ENCODE results near the gene KLHL10. TPM values are rescaled to one million over a fixed set of nuclear protein-coding genes. Genes with fewer than 3 reads are reported as not detected.

The KLHL10 gene
- total RNA-seq, 2 donors from 2014 or later, result 0.14 to 6.5 TPM

DNA sequence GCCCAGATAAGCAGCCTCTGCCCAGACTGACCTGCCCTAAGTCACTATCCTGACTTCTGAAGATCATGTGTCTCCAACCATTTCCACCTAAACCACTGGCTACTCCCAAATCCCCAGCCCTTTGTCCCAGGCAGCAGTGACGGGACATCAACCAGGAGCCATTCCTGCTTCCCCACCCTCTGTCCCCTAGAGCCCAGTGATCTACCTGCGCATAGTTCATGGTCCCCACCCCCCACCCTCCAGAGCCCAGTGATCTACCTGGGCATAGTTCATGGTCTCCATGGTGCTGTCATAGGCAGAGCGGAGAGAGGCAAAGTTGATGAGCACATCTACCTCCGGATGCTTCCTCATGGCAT is 54.4 kb downstream of the KLHL10 start:
- TF ChIP-seq POLR2AphosphoS5 (IDR thresholded peaks at IDR 0.05) (no peak), CTCF (IDR thresholded peaks at IDR 0.05) (no peak), POLR2A (IDR thresholded peaks at IDR 0.05) (no peak)
- intact Hi-C loops (cut with DNase I), result no loop called here
- Histone ChIP-seq H3K27ac (no peak overlapping the region), H3K4me1 (replicated peaks) (peaks cover 2% of the 10 kb centered on the region), H3K9me3 (no peaks in the 10 kb centered on the region), H3K36me3 (peaks cover 0 to 29% of the 10 kb centered on the region in 2 donors), H3K27me3 (replicated peaks; ENCODE audit: insufficient read depth) (no peaks in the 10 kb centered on the region), H3K4me3 (no peak overlapping the region)
- no peak for DNase-seq (ENCODE audit: low spot score)
- WGBS, result 94% methylated on average over 4 of the region's 4 CpGs

- no peak for TF ChIP-seq POLR2AphosphoS5 (IDR thresholded peaks at IDR 0.05)
- H3K4me1 ChIP-seq (replicated peaks), result peaks cover 2% of the 10 kb centered on the region
- H3K9me3 ChIP-seq, result no peaks in the 10 kb centered on the region
- DNase-seq (ENCODE audit: low spot score), result no peak
- H3K4me3 ChIP-seq, result no peak overlapping the region
- intact Hi-C loops (cut with DNase I), result no loop called here
- H3K36me3 ChIP-seq, result peaks cover 3 to 33% of the 10 kb centered on the region in 2 donors
- WGBS, result 89% methylated on average over 3 of the region's 3 CpGs
- H3K27me3 ChIP-seq (replicated peaks; ENCODE audit: insufficient read depth), result no peaks in the 10 kb centered on the region
- no peak overlapping the region for H3K27ac ChIP-seq
Measured at GRCh38 chr17:41893384-41893783, 55.8 kb downstream of the KLHL10 start.

DNA sequence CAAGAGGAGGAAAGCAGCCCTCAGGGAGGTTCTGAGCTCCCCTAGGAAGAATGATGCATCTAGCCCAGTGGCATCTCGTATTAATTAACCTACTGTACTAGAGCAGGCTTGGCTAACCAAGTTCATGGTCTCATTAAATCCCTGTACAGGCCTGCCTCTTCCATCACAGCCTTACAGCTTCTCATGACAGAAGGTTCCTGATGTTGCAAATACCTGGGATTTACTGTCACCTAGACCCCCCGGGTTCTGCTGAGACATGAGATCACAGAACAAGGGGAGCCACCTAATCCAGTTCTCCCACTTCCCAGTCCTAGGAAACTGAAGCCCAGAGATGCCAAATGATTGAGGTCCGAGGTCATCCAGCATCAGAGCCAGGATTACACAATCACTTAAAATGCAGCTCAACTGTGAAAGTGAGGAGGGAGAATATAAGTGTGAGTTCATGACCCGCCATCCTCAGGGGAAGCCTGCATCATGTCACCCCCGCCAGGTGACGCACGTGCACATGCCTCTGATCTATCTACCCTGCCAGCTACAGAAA is 57.2 kb downstream of the KLHL10 start:
- TF ChIP-seq POLR2AphosphoS5 (IDR thresholded peaks at IDR 0.05) (no peak), CTCF (IDR thresholded peaks at IDR 0.05) (no peak), POLR2A (IDR thresholded peaks at IDR 0.05) (no peak)
- Histone ChIP-seq H3K4me1 (replicated peaks) (peaks cover 2% of the 10 kb centered on the region), H3K36me3 (peaks cover 3 to 33% of the 10 kb centered on the region in 2 donors), H3K27ac (no peak overlapping the region), H3K4me3 (no peak overlapping the region), H3K9me3 (no peaks in the 10 kb centered on the region), H3K27me3 (replicated peaks; ENCODE audit: insufficient read depth) (no peaks in the 10 kb centered on the region)
- WGBS, result 48% methylated on average over 7 of the region's 7 CpGs
- DNase-seq (ENCODE audit: low spot score), result no peak
- intact Hi-C loops (cut with DNase I), result no loop called here

DNA sequence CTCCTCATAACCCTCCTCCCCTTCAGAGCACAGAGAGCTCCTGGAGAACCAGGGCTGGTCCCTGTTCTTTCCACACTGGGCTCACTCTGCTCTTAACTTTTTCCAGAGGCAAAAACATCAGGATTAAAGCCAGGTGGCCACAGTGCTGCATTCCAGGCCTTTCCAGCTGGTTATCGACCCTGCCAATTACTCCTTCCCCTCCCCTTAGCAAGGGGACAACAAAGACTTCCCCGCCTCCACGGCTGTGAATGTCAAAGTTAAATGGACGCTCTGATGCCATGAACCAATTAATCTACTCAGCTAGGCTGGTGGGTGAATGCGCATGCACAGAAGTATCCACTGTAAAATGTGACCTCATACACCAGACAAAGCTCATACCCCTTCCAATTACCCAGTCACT is 58.0 kb downstream of the KLHL10 start:
- intact Hi-C loops (cut with DNase I), result no loop called here
- WGBS, result 44% methylated on average over 5 of the region's 5 CpGs
- TF ChIP-seq POLR2A (IDR thresholded peaks at IDR 0.05) (no peak), POLR2AphosphoS5 (IDR thresholded peaks at IDR 0.05) (no peak), CTCF (IDR thresholded peaks at IDR 0.05) (no peak)
- Histone ChIP-seq H3K4me1 (replicated peaks) (peaks cover 2% of the 10 kb centered on the region), H3K9me3 (no peaks in the 10 kb centered on the region), H3K27ac (no peak overlapping the region), H3K27me3 (replicated peaks; ENCODE audit: insufficient read depth) (no peaks in the 10 kb centered on the region), H3K36me3 (peaks cover 3 to 33% of the 10 kb centered on the region in 2 donors), H3K4me3 (no peak overlapping the region)
- no peak for DNase-seq (ENCODE audit: low spot score)

- WGBS, result 91% methylated on average over 6 of the region's 6 CpGs
- H3K9me3 ChIP-seq, result no peaks in the 10 kb centered on the region
- peaks cover 3 to 28% of the 10 kb centered on the region in 2 donors for H3K36me3 ChIP-seq
- H3K27me3 ChIP-seq (replicated peaks; ENCODE audit: insufficient read depth), result no peaks in the 10 kb centered on the region
- H3K4me3 ChIP-seq, result no peak overlapping the region
- H3K27ac ChIP-seq, result no peak overlapping the region
- no peak for DNase-seq (ENCODE audit: low spot score)
- H3K4me1 ChIP-seq (replicated peaks), result peaks cover 2% of the 10 kb centered on the region
- no peak for TF ChIP-seq POLR2AphosphoS5 (IDR thresholded peaks at IDR 0.05)
- no peak for TF ChIP-seq CTCF (IDR thresholded peaks at IDR 0.05)
- no peak for TF ChIP-seq POLR2A (IDR thresholded peaks at IDR 0.05)
- intact Hi-C loops (cut with DNase I), result no loop called here
Measured at GRCh38 chr17:41896726-41897125, 59.1 kb downstream of the KLHL10 start.

Small RNAs within 50 kb of the gene (small RNA-seq; reads per million reads assigned to genes)
- 0 reads per million in 2 donors for gene AC125257.2

Other genes with a start within 250 kb of the KLHL10 start
- gene KRT16, start 225.1 kb upstream of the KLHL10 start, total RNA-seq, result 1 to 10 TPM; 4.0 to 6.7 TPM
- gene KRT17, start 213.2 kb upstream of the KLHL10 start, total RNA-seq, result 100 to 1,000 TPM; 201 to 360 TPM
- 100 to 1,000 TPM; 136 to 320 TPM for gene EIF1, start 148.9 kb upstream of the KLHL10 start, total RNA-seq
- not detected for gene GAST, start 125.5 kb upstream of the KLHL10 start, total RNA-seq
- 1 to 10 TPM in 1 of 2 donors, under 1 TPM in 1; 0.55 to 3.6 TPM for gene HAP1, start 103.2 kb upstream of the KLHL10 start, total RNA-seq
- 100 to 1,000 TPM; 146 to 266 TPM for gene JUP, start 51.1 kb upstream of the KLHL10 start, total RNA-seq
- 10 to 100 TPM; 15.8 to 19.6 TPM for gene P3H4, start 25.9 kb upstream of the KLHL10 start, total RNA-seq
- gene FKBP10, start 24.8 kb upstream of the KLHL10 start, total RNA-seq, result 10 to 100 TPM; 24.5 to 50.2 TPM
- gene NT5C3B, start 1.6 kb upstream of the KLHL10 start, total RNA-seq, result 10 to 100 TPM; 53.9 to 67.2 TPM
- gene KLHL11, start 27.6 kb downstream of the KLHL10 start, total RNA-seq, result 10 to 100 TPM; 24.2 to 45.0 TPM
- gene ACLY, start 81.1 kb downstream of the KLHL10 start, total RNA-seq, result 100 to 1,000 TPM; 114 to 203 TPM
- 1 to 10 TPM in 1 of 2 donors, under 1 TPM in 1; 0.55 to 4.3 TPM for gene ODAD4, start 92.8 kb downstream of the KLHL10 start, total RNA-seq
- gene CNP, start 129.0 kb downstream of the KLHL10 start, total RNA-seq, result 100 to 1,000 TPM in 1 of 2 donors, 10 to 100 TPM in 1; 85.8 to 117 TPM
- gene DNAJC7, start 179.6 kb downstream of the KLHL10 start, total RNA-seq, result 10 to 100 TPM; 57.8 to 60.4 TPM
- gene NKIRAS2, start 182.3 kb downstream of the KLHL10 start, total RNA-seq, result 10 to 100 TPM; 38.8 to 98.8 TPM
- 1 to 10 TPM; 4.2 to 4.8 TPM for gene C17orf113, start 212.8 kb downstream of the KLHL10 start, total RNA-seq